Sigmoid colon (tissue), 4 donors: ENCODE data around the gene MRPS5.

ENCODE experiments used
- EP300 ChIP-seq, 4 donors: sonication (generic); formaldehyde crosslinking; IDR thresholded peaks; one replicate each; pipeline ENCODE4 v1.6.1; 2017; ENCODE audit warnings: antibody characterized with exemption in 4 of 4
- TF ChIP-seq, protein P1 (sequence below), 4 experiments: fragments of 450-650 bp in 3 of 4; fragments of 200-600 bp in 1 of 4; IDR thresholded peaks; one replicate each; pipeline ENCODE4 v1.5.1; 2016 to 2019; ENCODE audit warnings: antibody characterized with exemption in 4 of 4, mild to moderate bottlenecking in 3 of 4, moderate library complexity in 2 of 4

DNA sequence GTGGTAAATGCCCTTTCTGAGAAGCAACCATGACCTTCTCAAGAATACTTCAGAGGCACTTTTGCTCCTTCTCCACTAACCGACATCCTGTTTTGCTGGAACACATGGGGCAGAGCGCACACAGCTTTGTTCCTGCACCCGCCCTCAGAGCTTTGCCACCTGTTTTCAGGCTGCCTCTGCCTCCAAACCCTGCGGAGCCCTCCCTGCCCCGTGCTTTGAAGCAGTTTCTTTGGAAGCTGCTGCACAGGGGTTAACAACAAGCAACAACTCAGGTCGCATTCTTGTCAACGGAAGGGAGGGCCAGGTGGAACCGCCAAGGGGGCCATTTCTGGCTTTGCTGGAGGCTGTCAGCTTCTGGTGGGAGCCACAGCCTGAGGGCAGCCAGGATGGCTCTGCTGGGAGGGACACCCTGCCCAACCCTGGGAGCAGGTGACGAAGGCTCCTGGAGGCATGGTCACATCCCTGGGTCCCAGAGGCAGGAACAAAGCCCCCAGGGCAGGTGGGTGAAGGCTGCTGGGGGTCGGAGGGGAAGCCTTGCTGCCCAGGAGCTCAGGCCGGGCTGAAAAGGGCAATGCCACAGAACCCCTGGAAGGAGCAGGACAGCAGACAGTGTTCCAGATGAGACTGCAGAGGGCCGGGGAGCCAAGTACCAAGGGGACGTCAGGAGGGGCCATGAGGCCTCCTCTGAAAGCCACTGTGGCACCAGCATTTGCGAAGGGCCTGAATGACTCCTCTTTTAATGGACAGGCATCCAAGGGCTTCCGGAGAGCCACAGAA is 46.8 kb downstream of the MRPS5 start:
- TF ChIP-seq, protein P1, sequence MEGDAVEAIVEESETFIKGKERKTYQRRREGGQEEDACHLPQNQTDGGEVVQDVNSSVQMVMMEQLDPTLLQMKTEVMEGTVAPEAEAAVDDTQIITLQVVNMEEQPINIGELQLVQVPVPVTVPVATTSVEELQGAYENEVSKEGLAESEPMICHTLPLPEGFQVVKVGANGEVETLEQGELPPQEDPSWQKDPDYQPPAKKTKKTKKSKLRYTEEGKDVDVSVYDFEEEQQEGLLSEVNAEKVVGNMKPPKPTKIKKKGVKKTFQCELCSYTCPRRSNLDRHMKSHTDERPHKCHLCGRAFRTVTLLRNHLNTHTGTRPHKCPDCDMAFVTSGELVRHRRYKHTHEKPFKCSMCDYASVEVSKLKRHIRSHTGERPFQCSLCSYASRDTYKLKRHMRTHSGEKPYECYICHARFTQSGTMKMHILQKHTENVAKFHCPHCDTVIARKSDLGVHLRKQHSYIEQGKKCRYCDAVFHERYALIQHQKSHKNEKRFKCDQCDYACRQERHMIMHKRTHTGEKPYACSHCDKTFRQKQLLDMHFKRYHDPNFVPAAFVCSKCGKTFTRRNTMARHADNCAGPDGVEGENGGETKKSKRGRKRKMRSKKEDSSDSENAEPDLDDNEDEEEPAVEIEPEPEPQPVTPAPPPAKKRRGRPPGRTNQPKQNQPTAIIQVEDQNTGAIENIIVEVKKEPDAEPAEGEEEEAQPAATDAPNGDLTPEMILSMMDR (IDR thresholded peaks at IDR 0.05), result no peak
- no peak for TF ChIP-seq EP300 (IDR thresholded peaks at IDR 0.05)
